Measurements from ENCODE around the gene ZNF75A.

- no peak for TF ChIP-seq CTCF (conservative IDR thresholded peaks at IDR 0.05 in 1 of 2, IDR thresholded peaks at IDR 0.05 in 1 of 2; ENCODE audit: extremely low read depth in 1 of 2, insufficient read depth in 1 of 2, low read depth in 1 of 2, low read length in 2 of 2)
- no peak for TF ChIP-seq EZH2 (IDR thresholded peaks at IDR 0.05; ENCODE audit: borderline replicate concordance, low read length)
Observed at GRCh38 chr16:3311496-3311895, 6.2 kb downstream of the ZNF75A start.
